Peyer's patch (tissue), 4 donors: Measurements from ENCODE around the gene HSD11B2. TPM values are rescaled to one million over a fixed set of nuclear protein-coding genes. Genes with fewer than 3 reads are reported as not detected.
"Not testable (repeated sequence)": the region's sequence is repeated elsewhere in the genome, so short reads cannot be mapped to it uniquely, and the experiment has no call there.

Experiments used
- DNase-seq, 3 donors: peaks; one replicate each; pipeline ENCODE4 v3.0.0-alpha.2; 2017 to 2019
- H3K27ac ChIP-seq, 4 donors: fragments of 200-600 bp; sonication (generic); one replicate each; pipeline ENCODE4 v1.5.1; 2016 to 2019
- H3K27me3 ChIP-seq, 2 donors: fragments of 200-600 bp; sonication (generic); one replicate each; pipeline ENCODE4 v1.5.1; 2019
- H3K36me3 ChIP-seq, 3 donors: fragments of 200-600 bp; sonication (generic); one replicate each; pipeline ENCODE4 v1.5.1; 2016 to 2019
- H3K4me1 ChIP-seq, 4 donors: fragments of 200-600 bp; sonication (generic); one replicate each; pipeline ENCODE4 v1.5.1; 2016 to 2019
- H3K4me3 ChIP-seq, 4 donors: fragments of 200-600 bp; sonication (generic); 1 replicate in 3 of 4; 2 replicates in 1 of 4; pipeline ENCODE4 v1.5.1; 2016 to 2019; ENCODE audit warnings: mild to moderate bottlenecking in 1 of 4
- H3K9me3 ChIP-seq, 4 donors: fragments of 200-600 bp; sonication (generic); one replicate each; pipeline ENCODE4 v1.5.1; 2016 to 2019; ENCODE audit warnings: mild to moderate bottlenecking in 1 of 4
- POLR2A ChIP-seq, 2 donors: fragments of 450-650 bp; IDR thresholded peaks; one replicate each; pipeline ENCODE4 v1.5.1; 2017; ENCODE audit warnings: antibody characterized with exemption in 2 of 2, mild to moderate bottlenecking in 2 of 2, moderate library complexity in 2 of 2
- total RNA-seq, 4 donors: library from RNA; depleted of rRNA; stranded (reverse); fragments of >200 nt; gene quantifications; one replicate each; pipeline ENCODE4 v1.1.0, GENCODE V29; 2016
- TF ChIP-seq, protein P1 (sequence below), 6 experiments: fragments of 450-650 bp in 4 of 6; fragments of 200-600 bp in 2 of 6; sonication (generic) in 1 of 6; IDR thresholded peaks; one replicate each; pipeline ENCODE4 v1.5.1; 2017 to 2019; ENCODE audit warnings: antibody characterized with exemption in 6 of 6, mild to moderate bottlenecking in 3 of 6, moderate library complexity in 1 of 6

HSD11B2 gene
- total RNA-seq, 4 donors from 2014 or later, result 116 to 688 (median 499) TPM

DNA sequence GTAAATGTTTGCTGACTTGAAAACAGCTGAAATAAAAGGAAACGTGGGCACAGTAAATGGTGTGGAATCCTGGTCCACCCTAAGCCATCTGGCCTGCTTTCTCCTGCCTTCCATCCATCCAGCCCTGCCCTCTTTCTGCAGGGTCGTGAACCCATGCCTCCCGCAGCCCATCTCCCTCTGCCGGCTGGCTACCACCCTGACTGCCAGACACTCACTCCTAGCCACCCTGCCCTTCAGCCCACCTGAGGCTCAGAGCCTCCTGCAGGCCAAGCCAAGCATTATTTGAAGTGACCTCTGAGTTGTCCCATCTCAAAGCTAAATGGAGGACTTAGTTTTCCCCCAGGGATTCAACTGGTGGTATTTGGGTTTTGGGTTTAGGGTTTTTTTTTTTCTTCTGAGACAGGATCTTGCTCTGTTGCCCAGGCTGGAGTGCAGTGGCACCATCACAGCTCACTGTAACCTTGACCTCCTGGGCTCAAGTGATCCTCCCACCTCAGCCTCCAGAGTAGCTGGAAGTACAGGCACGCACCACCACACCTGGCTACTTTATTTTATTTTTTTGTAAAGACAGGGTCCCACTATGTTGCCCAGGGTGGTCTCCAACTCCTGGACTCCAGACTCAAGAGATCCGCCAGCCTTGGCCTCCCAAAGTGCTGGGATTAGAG is 23.0 kb upstream of the HSD11B2 start:
- Histone ChIP-seq H3K27ac (no peak overlapping the region), H3K9me3 (no peaks in the 10 kb centered on the region), H3K4me1 (peaks cover 0 to 7% (median 2%) of the 10 kb centered on the region in 4 donors), H3K36me3 (no peaks in the 10 kb centered on the region), H3K27me3 (no peaks in the 10 kb centered on the region), H3K4me3 (no peak overlapping the region)
- TF ChIP-seq, protein P1, sequence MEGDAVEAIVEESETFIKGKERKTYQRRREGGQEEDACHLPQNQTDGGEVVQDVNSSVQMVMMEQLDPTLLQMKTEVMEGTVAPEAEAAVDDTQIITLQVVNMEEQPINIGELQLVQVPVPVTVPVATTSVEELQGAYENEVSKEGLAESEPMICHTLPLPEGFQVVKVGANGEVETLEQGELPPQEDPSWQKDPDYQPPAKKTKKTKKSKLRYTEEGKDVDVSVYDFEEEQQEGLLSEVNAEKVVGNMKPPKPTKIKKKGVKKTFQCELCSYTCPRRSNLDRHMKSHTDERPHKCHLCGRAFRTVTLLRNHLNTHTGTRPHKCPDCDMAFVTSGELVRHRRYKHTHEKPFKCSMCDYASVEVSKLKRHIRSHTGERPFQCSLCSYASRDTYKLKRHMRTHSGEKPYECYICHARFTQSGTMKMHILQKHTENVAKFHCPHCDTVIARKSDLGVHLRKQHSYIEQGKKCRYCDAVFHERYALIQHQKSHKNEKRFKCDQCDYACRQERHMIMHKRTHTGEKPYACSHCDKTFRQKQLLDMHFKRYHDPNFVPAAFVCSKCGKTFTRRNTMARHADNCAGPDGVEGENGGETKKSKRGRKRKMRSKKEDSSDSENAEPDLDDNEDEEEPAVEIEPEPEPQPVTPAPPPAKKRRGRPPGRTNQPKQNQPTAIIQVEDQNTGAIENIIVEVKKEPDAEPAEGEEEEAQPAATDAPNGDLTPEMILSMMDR (IDR thresholded peaks at IDR 0.05), result no peak
- no peak for TF ChIP-seq POLR2A (IDR thresholded peaks at IDR 0.05)
- no peak for DNase-seq

- Histone ChIP-seq H3K27me3 (no peaks in the 10 kb centered on the region), H3K4me1 (peaks cover 0 to 8% (median 0%) of the 10 kb centered on the region in 4 donors), H3K36me3 (no peaks in the 10 kb centered on the region), H3K9me3 (no peaks in the 10 kb centered on the region), H3K27ac (no peak overlapping the region), H3K4me3 (no peak overlapping the region)
- TF ChIP-seq POLR2A (IDR thresholded peaks at IDR 0.05), result no peak
- TF ChIP-seq, protein P1 (IDR thresholded peaks at IDR 0.05), result no peak
- no peak for DNase-seq
These were observed 21.3 kb upstream of the HSD11B2 start for GRCh38 chr16:67409631-67410030.

GRCh38 chr16:67411339-67411738 is 19.6 kb upstream of the HSD11B2 start:
- Histone ChIP-seq H3K4me1 (peaks cover 3 to 17% (median 5%) of the 10 kb centered on the region in 4 donors), H3K27ac (no peak overlapping the region), H3K4me3 (no peak overlapping the region), H3K36me3 (no peaks in the 10 kb centered on the region), H3K27me3 (no peaks in the 10 kb centered on the region), H3K9me3 (no peaks in the 10 kb centered on the region)
- TF ChIP-seq, protein P1 (IDR thresholded peaks at IDR 0.05), result no peak
- no peak for TF ChIP-seq POLR2A (IDR thresholded peaks at IDR 0.05)
- DNase-seq, result no peak

DNA sequence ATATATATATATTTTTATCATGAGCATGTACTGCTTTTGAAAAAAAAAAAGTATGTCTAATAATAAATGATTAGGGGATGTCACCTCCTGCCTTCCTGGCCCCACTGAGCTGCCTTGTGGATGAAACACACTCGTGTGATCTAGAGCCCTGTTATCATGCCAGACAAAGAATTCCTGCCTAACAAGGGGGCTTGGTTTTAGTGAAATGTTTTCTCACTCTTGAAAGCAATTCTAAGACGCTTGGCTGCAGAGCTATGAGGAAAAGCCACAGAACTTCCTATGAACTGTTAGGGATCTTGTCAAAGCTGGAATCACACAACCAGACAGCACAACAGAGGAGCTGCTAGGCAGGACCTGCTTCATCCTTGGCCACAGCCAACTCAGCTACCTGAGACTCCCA is 18.6 kb upstream of the HSD11B2 start:
- Histone ChIP-seq H3K4me1 (peaks cover 6 to 25% (median 7%) of the 10 kb centered on the region in 4 donors), H3K27me3 (no peaks in the 10 kb centered on the region), H3K36me3 (no peaks in the 10 kb centered on the region), H3K4me3 (no peak overlapping the region), H3K27ac (no peak overlapping the region), H3K9me3 (no peaks in the 10 kb centered on the region)
- TF ChIP-seq, protein P1 (IDR thresholded peaks at IDR 0.05), result no peak
- no peak for TF ChIP-seq POLR2A (IDR thresholded peaks at IDR 0.05)
- no peak for DNase-seq

GRCh38 chr16:67413978-67414911 is 16.7 kb upstream of the HSD11B2 start:
- TF ChIP-seq, protein P1 (IDR thresholded peaks at IDR 0.05), result no peak
- TF ChIP-seq POLR2A (IDR thresholded peaks at IDR 0.05), result no peak
- H3K27ac ChIP-seq, result no peak overlapping the region

DNA sequence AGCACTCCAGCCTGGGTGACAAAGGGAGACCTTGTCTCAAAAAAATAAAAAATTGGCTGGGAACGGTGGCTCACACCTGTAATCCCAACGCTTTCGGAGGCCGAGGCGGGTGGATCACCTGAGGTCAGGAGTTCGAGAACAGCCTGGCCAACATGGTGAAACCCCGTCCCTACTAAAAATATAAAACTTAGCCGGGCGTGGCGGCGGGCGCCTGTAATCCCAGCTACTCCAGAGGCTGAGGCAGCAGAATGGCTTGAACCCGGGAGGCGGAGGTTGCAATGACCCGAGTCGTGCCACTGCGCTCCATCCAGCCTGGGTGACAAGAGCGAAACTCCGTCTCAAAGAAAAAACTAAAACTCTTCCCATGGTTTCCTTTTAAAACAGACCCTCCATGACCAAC is 15.5 kb upstream of the HSD11B2 start:
- not testable (repeated sequence) for H3K9me3 ChIP-seq, DNase-seq, H3K27me3 ChIP-seq, H3K36me3 ChIP-seq
- peak overlapping the region in 3 of 4 donors; percentile 57 to 86 (median 65) for H3K4me3 ChIP-seq
- peak overlapping the region in 3 of 4 donors; percentile 30 to 72 (median 66) for H3K27ac ChIP-seq
- peaks cover 6 to 25% (median 7%) of the 10 kb centered on the region in 4 donors for H3K4me1 ChIP-seq

More at GRCh38 chr16:67413978-67414911, 16.7 kb upstream of the HSD11B2 start:
- no peaks in the 10 kb centered on the region for H3K9me3 ChIP-seq
- no peaks in the 10 kb centered on the region for H3K36me3 ChIP-seq
- DNase-seq, result no peak
- no peaks in the 10 kb centered on the region for H3K27me3 ChIP-seq
- H3K4me1 ChIP-seq, result peaks cover 6 to 25% (median 7%) of the 10 kb centered on the region in 4 donors
- H3K4me3 ChIP-seq, result no peak overlapping the region
